ENCODE results near the gene STPG1. TPM values are rescaled to one million over a fixed set of nuclear protein-coding genes. Genes with fewer than 3 reads are reported as not detected.

The STPG1 gene
- total RNA-seq (2016; rRNA removed; fragmentation: Illumina TruSeq; extraction: Trizol): 3.4 TPM in 2 replicates
- 1.9 and 2.2 TPM in 2 replicates for total RNA-seq (2016; cell fraction: cytosol; rRNA removed; fragmentation: Illumina TruSeq; extraction: Trizol; ENCODE audit: low read depth)
- total RNA-seq (2016; cell fraction: insoluble cytoplasmic fraction; rRNA removed; fragmentation: Illumina TruSeq; extraction: Trizol): 3.3 and 3.4 TPM in 2 replicates
- total RNA-seq (2016; cell fraction: membrane; rRNA removed; fragmentation: Illumina TruSeq; extraction: Trizol): 2.5 and 3.7 TPM in 2 replicates
- 2.5 and 4.3 TPM in 2 replicates for total RNA-seq (2016; cell fraction: nucleus; rRNA removed; fragmentation: Illumina TruSeq; extraction: Trizol)
- polyA plus RNA-seq (2011; rRNA removed): 4.2 and 4.3 TPM in 2 replicates
- polyA plus RNA-seq (2011; cell fraction: cytosol; rRNA removed): 2.9 and 3.6 TPM in 2 replicates
- polyA plus RNA-seq (2011; cell fraction: nucleus; rRNA removed): 3.0 and 3.3 TPM in 2 replicates
- polyA plus RNA-seq (2012): 3.1 and 3.2 TPM in 2 replicates
- polyA plus RNA-seq (2016; cell fraction: cytosol; fragmentation: Illumina TruSeq; extraction: Trizol; ENCODE audit: low read depth): 2.7 and 3.2 TPM in 2 replicates
- polyA plus RNA-seq (2016; cell fraction: insoluble cytoplasmic fraction; fragmentation: Illumina TruSeq; extraction: Trizol; ENCODE audit: low read depth): 4.4 and 5.6 TPM in 2 replicates
- 3.5 and 3.8 TPM in 2 replicates for polyA plus RNA-seq (2016; cell fraction: membrane; fragmentation: Illumina TruSeq; extraction: Trizol; ENCODE audit: low read depth)
- polyA plus RNA-seq (2016; cell fraction: nucleus; fragmentation: Illumina TruSeq; extraction: Trizol; ENCODE audit: insufficient read depth, low read depth): 2.6 and 3.5 TPM in 2 replicates
- 3.9 and 4.9 TPM in 2 replicates for polyA minus RNA-seq (2011; rRNA and poly(A)+ RNA removed; ENCODE audit: low replicate concordance)
- 1.4 and 1.5 TPM in 2 replicates for polyA minus RNA-seq (2011; cell fraction: cytosol; rRNA and poly(A)+ RNA removed)
- 6.2 and 7.3 TPM in 2 replicates for polyA minus RNA-seq (2011; cell fraction: nucleus; rRNA and poly(A)+ RNA removed)
- percentile 37 among the genes with signal in this experiment for Bru-seq, nascent RNA
- percentile 34 among the genes with signal in this experiment for BruChase-seq, experiment 1, labeled RNA remaining after a 6-hour chase
- percentile 33 among the genes with signal in this experiment for BruChase-seq, experiment 2, labeled RNA remaining after a 2-hour chase
- long read RNA-seq, experiment 1, partial matches to known transcripts: 1 of 4 reads
- long read RNA-seq, experiment 1, other reads (novel, unspliced or antisense): 1 of 4 reads
- long read RNA-seq, experiment 2, partial matches to known transcripts: 2 of 6 reads
- long read RNA-seq, experiment 2, other reads (novel, unspliced or antisense): 1 of 6 reads

GRCh38 chr1:24413350-24414163, at the start of gene STPG1:
TSS of gene STPG1 (minus strand) at chr1:24413782. CDS start at chr1:24401388, 12,394 bp downstream.
- peak; percentile 98 for FAIRE-seq
- CTCF ChIA-PET (ENCODE audit: low intra/inter-chr PET ratio, low total read pairs): no interaction called here
- TF ChIP-seq HMGXB3 (CRISPR knock-in tag; IDR thresholded peaks at IDR 0.05; ENCODE audit: borderline replicate concordance): peak; percentile 91; the same call in 1 of the 2 replicates
- TF ChIP-seq SP5 (CRISPR knock-in tag; IDR thresholded peaks at IDR 0.05; ENCODE audit: borderline replicate concordance, low read depth): no peak
- no peak for TF ChIP-seq ZBTB37 (CRISPR knock-in tag; IDR thresholded peaks at IDR 0.05)
- 0 out of 2 replicates have a peak, but pooled peaks have one; percentile 16 for TF ChIP-seq ZMYM2 (CRISPR knock-in tag; IDR thresholded peaks at IDR 0.05)
- TF ChIP-seq PPARG (CRISPR knock-in tag; conservative IDR thresholded peaks at IDR 0.05): peak; percentile 79
- no peak for TF ChIP-seq REXO4 (CRISPR knock-in tag; IDR thresholded peaks at IDR 0.05; ENCODE audit: borderline replicate concordance)
- TF ChIP-seq RFX3 (CRISPR knock-in tag; IDR thresholded peaks at IDR 0.05): peak; percentile 75
- no peak for TF ChIP-seq ZBTB10 (CRISPR knock-in tag; IDR thresholded peaks at IDR 0.05; ENCODE audit: borderline replicate concordance)

More at GRCh38 chr1:24413350-24414163, at the start of gene STPG1:
- ATAC-seq (peak; percentile 58), DNase-seq (ENCODE audit: low spot score) (peak; percentile 88)
- H2AFZ ChIP-seq (ENCODE audit: low read length): peak within 1 kb of the TSS; percentile 12
- BruUV-seq (replicated peaks): no TSS peak
- peak within 1 kb of the TSS; percentile 80 to 92 (median 89) for H3K4me3 ChIP-seq (replicated peaks in 1 of 3; ENCODE audit: insufficient read depth in 1 of 3, low read depth in 2 of 3, low read length in 3 of 3)
- WGBS (ENCODE audit: low lambda C conversion rate): 1% methylated on average over 21 of the region's 48 CpGs
- H3K36me3 ChIP-seq (replicated peaks in 1 of 2; ENCODE audit: control insufficient read depth in 1 of 2, insufficient read depth in 2 of 2, low read length in 2 of 2): no peaks in the 10 kb centered on the region
- in situ Hi-C loops (cut with HindIII; ENCODE audit: extremely low pct_ligation_motif_present, low pct_unique_long_range_greater_than_20kb) (no loop called here), intact Hi-C loops (cut with micrococcal nuclease; ENCODE audit: unreplicated experiment) (loop anchor here (2.0 to 10.0 kb wide), 3 partner anchors 91 to 229 kb away; partner anchors contain the start of genes RCAN3 and SRRM1)
- POLR2A ChIA-PET: interaction anchor here (1.0 kb wide), 1 partner anchor 301 kb away, joined by 3 read pairs; the partner anchor contains the start of gene MYOM3
- H3K27me3 ChIP-seq (ENCODE audit: control insufficient read depth in 1 of 2, insufficient read depth in 2 of 2, low read length in 2 of 2): no peaks in the 10 kb centered on the region; a peak in 1 of 5 replicates
- no peaks in the 10 kb centered on the region for H4K20me1 ChIP-seq (ENCODE audit: insufficient read depth, low read length)
- H3K9me3 ChIP-seq (ENCODE audit: low read length): no peaks in the 10 kb centered on the region
- H3K9ac ChIP-seq (ENCODE audit: insufficient read depth, low read depth, low read length): peak within 1 kb of the TSS; percentile 80
- H3K4me1 ChIP-seq (ENCODE audit: insufficient read depth, low read length): peaks cover 50% of the 10 kb centered on the region
- H3K4me2 ChIP-seq (ENCODE audit: low read depth, low read length): peak within 1 kb of the TSS; percentile 93
- H3K79me2 ChIP-seq (ENCODE audit: insufficient read depth, low read length): no peaks in the 10 kb centered on the region
- H3K27ac ChIP-seq (ENCODE audit: extremely low read length, insufficient read depth, low read length): peak within 1 kb of the TSS; percentile 63

Measured in HepG2 (cell line).